ENCODE results near the gene DIAPH2.

DIAPH2 gene

GRCh38 chrX:97315939-97316338 is 631.3 kb downstream of the DIAPH2 start:
- no peak for DNase-seq

GRCh38 chrX:97320305-97320704 is 635.7 kb downstream of the DIAPH2 start:
- DNase-seq, result no peak

GRCh38 chrX:97322401-97322800 is 637.8 kb downstream of the DIAPH2 start:
- DNase-seq, result no peak

GRCh38 chrX:97326456-97326855 is 641.8 kb downstream of the DIAPH2 start:
- no peak for DNase-seq

GRCh38 chrX:97328853-97329390 is 644.3 kb downstream of the DIAPH2 start:
- no peak for DNase-seq

- no peak for DNase-seq
These were observed 645.5 kb downstream of the DIAPH2 start for GRCh38 chrX:97330151-97330550.

- DNase-seq, result no peak
These were observed 648.3 kb downstream of the DIAPH2 start for GRCh38 chrX:97332963-97333362.

- DNase-seq, result no peak
These were observed 650.2 kb downstream of the DIAPH2 start for GRCh38 chrX:97334850-97335249.

- no peak for DNase-seq
These were observed 660.1 kb downstream of the DIAPH2 start for GRCh38 chrX:97344724-97345123.

- no peak for DNase-seq
These were observed 674.3 kb downstream of the DIAPH2 start for GRCh38 chrX:97358941-97359340.

GRCh38 chrX:97363843-97364242 is 679.2 kb downstream of the DIAPH2 start:
- DNase-seq, result no peak

GRCh38 chrX:97366237-97366636 is 681.6 kb downstream of the DIAPH2 start:
- no peak for DNase-seq

- no peak for DNase-seq
These were observed 682.5 kb downstream of the DIAPH2 start for GRCh38 chrX:97367125-97367524.

- no peak for DNase-seq
These were observed 685.3 kb downstream of the DIAPH2 start for GRCh38 chrX:97369947-97370346.

- no peak for DNase-seq
These were observed 687.5 kb downstream of the DIAPH2 start for GRCh38 chrX:97372001-97372766.

GRCh38 chrX:97374266-97374665 is 689.6 kb downstream of the DIAPH2 start:
- no peak for DNase-seq

GRCh38 chrX:97380200-97380599 is 695.6 kb downstream of the DIAPH2 start:
- no peak for DNase-seq

- DNase-seq, result no peak
These were observed 700.0 kb downstream of the DIAPH2 start for GRCh38 chrX:97384685-97385084.

- DNase-seq, result no peak
These were observed 702.4 kb downstream of the DIAPH2 start for GRCh38 chrX:97387004-97387403.

- no peak for DNase-seq
These were observed 705.1 kb downstream of the DIAPH2 start for GRCh38 chrX:97389761-97390192.

GRCh38 chrX:97397371-97397770 is 712.7 kb downstream of the DIAPH2 start:
- DNase-seq, result no peak

- no peak for DNase-seq
These were observed 713.4 kb downstream of the DIAPH2 start for GRCh38 chrX:97398030-97398551.

- DNase-seq, result no peak
These were observed 714.8 kb downstream of the DIAPH2 start for GRCh38 chrX:97399400-97399799.

- DNase-seq, result no peak
These were observed 715.9 kb downstream of the DIAPH2 start for GRCh38 chrX:97400492-97400891.

- no peak for DNase-seq
These were observed 716.5 kb downstream of the DIAPH2 start for GRCh38 chrX:97401154-97401553.
